Stomach (tissue), 4 donors: ENCODE measurements around the gene ALDOC.

ENCODE experiments used
- CTCF ChIP-seq, 7 experiments: fragments of 450-650 bp in 4 of 7; fragments of 200-600 bp in 3 of 7; sonication (generic) in 3 of 7; IDR thresholded peaks; one replicate each; pipeline ENCODE4 v1.5.1; 2016 to 2019; ENCODE audit warnings: antibody characterized with exemption in 7 of 7, control low read depth in 2 of 7, mild to moderate bottlenecking in 1 of 7
- EP300 ChIP-seq: sonication (generic); formaldehyde crosslinking; IDR thresholded peaks from one replicate; pipeline ENCODE4 v1.6.1; 2017; ENCODE audit warnings: antibody characterized with exemption
- POLR2A ChIP-seq, 4 donors: fragments of 450-650 bp; IDR thresholded peaks; one replicate each; pipeline ENCODE4 v1.6.1; 2016; ENCODE audit warnings: antibody characterized with exemption in 4 of 4, control low read depth in 2 of 4, mild to moderate bottlenecking in 1 of 4, moderate library complexity in 1 of 4
- POLR2AphosphoS5 ChIP-seq, 3 donors: sonication (generic); formaldehyde crosslinking; IDR thresholded peaks; one replicate each; pipeline ENCODE4 v1.6.1; 2016; ENCODE audit warnings: antibody characterized with exemption in 3 of 3

- TF ChIP-seq CTCF (IDR thresholded peaks at IDR 0.05) = no peak
- no peak for TF ChIP-seq POLR2A (IDR thresholded peaks at IDR 0.05)
- TF ChIP-seq EP300 = no peak
- TF ChIP-seq POLR2AphosphoS5 (IDR thresholded peaks at IDR 0.05) = no peak
Observed at GRCh38 chr17:28572259-28573039, 4.2 kb downstream of the ALDOC start.
